GM10847 (cell line): ENCODE results near the gene STXBP6.

Experiments used
- POLR2A ChIP-seq: IDR thresholded peaks from 2 replicates; pipeline ENCODE4 v1.6.1; 2011; ENCODE audit not compliant: insufficient read length; ENCODE audit errors: extremely low read depth

Gene STXBP6

DNA sequence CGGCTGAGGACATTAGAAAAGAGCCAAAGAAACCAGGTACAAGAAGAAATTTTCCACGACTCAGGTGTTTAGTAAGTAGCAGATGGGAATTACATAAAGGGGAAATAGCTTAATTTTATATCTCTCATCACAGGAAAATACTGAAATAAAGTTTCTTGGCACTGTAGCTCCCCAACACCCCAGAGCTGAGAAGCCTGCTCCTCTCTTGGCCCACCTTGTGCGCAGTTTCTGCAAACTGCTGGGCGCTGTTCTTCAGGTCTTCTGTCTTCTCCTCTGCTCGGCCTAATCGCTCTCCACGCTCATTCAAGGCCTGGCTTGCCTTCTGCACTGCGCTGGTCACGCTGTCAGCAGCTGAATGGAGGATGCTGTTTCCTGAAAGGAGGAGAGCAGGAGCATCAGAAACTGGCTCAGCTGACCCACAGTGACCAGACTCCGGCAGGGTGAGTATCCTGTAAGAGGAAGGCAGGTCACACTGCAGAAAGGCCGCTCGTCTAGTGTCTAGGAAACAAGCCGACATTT is 231.1 kb downstream of the STXBP6 start:
- TF ChIP-seq POLR2A, result no peak

DNA sequence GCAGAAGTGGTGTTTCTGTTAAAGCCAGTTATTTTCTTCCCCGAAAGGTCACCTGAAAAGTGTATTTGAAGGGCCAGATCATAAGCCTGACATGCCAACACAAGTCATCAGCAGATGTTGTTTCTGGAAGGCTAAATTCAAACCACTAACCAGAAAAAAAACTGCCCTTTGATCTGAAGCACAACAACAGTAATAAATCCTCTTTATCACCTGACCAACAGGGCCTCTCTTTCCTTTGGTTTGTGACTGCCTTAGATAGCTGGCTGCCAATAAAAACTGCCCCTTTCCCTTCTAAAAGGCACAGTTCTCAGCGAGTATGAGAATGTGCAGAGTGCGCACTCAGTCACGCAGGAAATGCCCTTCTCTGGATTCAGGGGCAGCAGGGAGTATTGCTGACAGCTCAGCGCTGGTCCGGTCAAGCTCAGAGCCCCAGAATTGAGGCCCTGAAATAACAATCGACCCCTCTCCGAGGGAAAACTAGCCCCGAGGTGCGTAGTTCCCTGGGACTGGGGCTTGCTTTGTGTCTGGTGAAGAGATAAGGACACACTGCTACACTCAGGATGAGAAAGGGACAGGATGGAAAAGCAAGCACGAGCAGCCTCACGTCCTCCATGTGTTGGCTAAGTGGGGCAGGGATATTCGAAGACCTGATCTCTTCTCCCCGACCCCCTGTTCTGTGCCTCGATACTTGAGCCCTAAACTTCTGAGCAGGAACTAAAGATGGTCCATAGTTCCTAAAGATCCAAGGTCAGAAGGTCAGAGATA is 231.7 kb downstream of the STXBP6 start:
- no peak for TF ChIP-seq POLR2A

DNA sequence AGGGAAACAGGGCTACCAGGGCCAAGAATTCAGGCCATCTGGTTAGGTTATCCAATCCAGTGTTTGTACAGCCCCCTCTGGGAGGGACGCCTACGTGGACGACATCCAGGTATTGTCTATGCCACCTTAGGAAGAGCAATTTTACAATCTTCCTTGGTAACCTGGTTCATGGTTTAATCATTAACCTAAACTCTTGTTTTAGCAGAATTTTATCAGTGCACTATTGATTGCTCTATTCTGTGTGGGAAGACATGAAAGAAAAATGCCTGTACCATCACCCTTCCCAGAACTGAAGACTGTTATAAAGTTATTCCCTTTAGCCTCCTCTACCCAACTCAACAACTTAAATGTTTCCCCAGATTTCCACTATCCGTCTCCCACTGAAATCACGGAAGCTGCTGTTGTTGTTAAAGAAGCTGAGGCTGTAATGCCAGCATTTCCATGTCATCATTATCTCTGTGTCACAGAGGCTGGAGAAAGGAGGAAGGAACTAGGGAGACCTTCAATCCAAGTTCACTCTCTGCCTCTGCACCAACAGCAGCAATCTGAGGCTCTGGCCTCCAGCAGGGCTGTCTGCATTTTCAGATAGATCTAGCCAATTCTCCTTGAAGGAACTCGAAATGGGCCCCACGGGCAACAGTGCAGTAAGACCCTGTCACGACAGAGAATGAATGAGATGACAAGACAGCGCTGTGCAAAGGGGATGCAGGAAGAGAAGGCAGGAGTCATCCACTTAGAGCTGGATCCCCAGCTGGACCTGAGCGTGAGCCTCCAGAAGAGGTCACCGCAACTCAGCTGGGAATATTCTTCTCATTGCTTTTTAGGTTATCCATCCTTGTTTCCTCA is 232.5 kb downstream of the STXBP6 start:
- no peak for TF ChIP-seq POLR2A

DNA sequence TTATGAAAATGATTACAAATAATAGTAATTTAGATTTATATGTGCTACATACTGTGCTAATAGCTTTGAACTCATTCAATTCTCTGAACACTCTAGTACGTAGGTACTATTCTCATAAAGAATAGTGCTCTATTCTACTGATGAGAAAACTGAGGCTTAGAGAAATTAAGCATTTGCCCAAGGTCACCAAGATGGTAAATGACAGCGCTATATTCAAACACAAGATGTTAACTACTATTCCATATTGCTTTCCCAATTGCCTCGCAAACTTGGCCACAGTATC is 233.1 kb downstream of the STXBP6 start:
- no peak for TF ChIP-seq POLR2A

DNA sequence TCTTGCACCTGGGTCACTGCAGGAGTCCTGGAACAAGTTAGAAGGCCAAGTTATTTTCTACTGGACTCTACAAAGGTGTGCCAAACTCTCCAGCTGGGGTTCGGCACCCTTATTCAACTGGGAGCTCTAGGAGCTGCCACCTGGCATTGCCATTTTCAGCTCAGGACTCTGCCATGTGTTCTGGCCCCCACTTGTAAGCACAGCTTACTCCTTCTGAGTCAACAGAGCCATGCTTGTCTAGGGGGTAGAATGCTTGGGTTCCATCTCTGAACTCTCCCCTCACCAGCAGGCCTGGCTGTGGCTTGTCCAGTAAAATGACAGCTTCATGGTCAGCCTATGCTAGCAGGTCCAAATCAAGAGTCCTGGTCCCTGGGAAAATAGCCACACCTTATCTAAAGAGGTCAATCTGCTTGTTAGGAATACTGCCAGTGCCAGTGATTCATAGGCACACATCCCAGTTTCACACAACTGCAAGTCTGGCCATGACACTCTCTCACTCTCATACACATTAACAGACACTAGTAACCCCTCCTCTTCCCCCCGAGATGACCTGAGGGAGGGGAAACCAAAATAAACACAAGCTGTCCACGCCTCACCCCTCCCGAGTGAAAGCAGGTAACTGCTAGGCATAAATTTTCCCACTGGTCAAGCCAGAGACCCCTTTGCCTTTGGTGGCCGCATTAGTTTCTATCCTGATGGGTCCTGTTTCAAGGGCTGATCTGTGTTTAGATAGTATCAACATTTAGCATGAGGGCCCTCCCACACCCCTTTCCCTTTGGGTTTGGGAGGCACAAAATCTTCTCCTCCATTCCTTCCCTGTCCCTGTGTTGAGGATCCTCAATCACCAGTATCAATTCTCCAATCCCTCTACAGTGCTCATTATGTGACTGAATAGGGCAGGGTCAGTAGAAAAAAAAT is 233.7 kb downstream of the STXBP6 start:
- no peak for TF ChIP-seq POLR2A

DNA sequence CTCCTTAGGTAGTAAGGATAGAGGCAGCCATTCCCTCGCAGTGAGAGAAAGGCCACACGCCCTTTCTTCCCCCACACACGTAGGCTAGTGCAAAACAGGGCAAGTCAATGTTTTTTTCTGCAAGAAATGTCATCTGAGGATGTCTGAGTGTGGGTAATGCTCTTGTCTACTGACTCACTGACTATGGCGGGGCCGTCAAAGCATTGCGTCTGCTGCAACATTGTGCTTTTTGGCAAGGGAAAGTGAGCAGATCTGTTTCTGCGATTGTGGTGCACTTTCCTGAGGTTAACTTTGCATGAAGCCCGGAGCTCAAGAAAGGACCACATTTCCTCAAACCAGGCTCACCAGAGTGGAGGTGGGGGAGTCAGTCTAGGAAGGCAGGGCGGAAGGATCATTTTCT is 234.4 kb downstream of the STXBP6 start:
- TF ChIP-seq POLR2A, result no peak

DNA sequence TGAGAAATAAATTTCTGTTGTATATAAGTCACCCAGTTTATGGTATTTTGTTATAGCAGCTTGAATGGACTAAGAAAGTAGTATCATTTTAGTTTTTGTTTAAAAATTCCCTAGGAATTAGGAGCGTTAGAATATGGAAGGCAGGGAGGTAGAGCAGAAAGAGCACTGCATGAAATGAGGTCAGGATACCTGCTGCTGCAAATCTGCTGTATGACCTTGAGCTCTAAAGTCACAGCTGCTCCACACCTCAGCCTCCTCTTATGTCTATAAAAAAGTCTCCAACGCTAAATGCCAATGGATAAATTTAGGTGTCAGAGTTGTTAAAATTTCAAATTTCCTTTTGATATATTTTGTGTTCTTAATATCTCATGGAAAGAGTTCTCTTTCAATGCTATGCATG is 235.0 kb downstream of the STXBP6 start:
- no peak for TF ChIP-seq POLR2A

DNA sequence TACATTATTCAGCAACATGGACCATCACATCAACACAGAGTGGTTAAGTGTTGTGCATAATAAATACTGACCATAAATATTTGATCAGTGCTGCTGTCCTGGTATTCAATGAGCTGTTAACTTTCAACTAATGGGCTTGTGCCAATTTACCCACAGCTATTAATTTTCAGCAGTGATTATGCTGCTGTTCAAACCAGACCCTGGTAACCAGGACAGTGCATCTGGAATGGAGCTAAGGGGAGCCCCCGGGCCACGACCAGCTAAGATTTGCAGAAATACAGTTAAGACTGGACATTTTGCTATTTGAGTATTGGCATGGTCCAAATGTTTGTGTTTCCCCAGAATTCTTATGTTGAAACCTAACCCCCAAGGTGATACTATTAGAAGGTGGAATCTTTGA is 235.6 kb downstream of the STXBP6 start:
- no peak for TF ChIP-seq POLR2A

DNA sequence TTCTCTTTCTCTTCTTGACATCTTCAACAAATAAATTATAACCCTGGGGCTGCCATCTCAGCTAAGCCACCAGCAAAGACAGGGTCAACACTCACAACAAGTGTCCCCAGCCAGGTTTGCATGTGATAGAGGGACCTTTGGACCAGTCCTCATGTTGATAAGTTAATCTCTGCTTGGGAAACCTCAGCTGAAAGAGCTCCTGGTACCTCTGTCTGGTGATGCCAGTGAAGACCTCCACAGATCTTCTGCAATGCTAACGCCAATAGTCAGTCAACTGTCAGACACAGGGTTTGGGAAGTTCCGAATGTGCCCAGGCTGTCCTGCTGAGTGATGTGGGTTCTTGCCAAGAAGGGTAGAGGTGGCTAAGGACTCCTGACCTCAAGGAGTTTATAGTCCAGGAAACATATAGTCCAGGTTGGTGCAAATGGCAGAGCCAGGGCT is 236.1 kb downstream of the STXBP6 start:
- no peak for TF ChIP-seq POLR2A

DNA sequence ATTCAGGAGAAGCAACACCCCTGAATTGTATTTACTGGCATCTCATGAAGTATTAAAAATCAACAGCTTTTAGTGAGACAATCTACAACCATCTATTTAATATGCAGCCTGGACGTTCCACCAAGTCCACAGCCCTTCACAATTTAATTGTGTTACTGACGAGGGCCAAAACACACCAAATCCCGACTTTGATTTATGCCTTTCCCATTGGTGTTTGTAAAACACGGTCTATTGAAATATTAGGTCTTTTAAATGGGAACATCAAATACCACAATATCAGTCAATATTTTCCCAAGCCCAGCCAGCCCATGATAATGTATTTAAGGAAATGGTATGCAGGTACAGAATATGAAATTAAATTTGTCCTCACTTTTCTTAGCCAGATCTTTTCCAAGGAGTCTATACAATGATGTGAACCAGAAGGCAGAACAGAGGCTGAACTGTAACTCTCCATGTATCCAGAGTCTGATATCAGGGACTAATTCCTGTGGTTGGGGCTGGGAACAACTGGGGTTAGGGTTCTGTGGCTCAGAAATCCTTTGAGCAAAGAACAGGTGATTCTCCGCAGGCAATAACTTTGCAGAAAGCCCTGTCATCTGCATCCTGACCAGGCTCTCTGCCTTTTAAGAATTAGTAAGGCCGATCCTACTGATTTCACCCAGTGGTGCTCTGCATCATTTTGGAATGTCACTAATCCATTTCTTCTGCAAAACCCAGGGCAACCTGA is 236.7 kb downstream of the STXBP6 start:
- no peak for TF ChIP-seq POLR2A

DNA sequence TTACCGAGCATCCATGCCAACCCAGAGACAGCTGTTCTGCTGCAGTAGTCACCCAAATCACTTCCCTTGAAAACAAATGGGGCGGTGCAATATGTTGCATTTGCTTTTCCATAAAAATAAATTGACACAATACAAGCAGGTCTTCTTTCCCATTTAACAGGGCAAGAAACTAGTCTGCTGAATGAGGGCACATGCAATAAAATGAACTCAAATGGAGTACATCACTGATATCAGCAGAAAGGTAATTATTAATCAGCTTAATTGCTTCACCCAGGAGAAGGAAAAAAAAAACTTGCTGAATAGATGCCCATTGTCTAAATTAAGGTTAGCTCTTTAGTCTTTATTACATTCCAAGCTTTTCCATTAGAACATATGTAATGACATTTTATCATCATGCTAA is 240.8 kb downstream of the STXBP6 start:
- TF ChIP-seq POLR2A, result no peak

DNA sequence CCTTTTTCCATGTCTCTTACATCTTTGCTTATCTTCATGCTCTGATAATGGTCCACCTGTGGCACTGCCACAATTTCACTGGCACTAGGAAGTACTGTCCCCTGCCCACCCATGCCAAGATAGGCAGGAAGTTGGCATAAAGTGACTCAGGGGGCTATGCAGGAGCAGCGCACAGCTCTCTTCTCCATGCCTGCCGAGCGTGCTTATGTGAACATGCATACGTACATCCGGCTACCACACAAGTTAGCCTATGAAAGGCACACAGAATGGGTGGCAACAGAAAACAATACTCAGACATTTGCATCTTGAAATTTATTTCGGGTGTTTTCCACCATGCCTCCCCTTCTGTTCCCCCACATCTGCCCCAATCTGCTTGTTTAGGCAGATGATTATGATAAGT is 241.5 kb downstream of the STXBP6 start:
- no peak for TF ChIP-seq POLR2A

DNA sequence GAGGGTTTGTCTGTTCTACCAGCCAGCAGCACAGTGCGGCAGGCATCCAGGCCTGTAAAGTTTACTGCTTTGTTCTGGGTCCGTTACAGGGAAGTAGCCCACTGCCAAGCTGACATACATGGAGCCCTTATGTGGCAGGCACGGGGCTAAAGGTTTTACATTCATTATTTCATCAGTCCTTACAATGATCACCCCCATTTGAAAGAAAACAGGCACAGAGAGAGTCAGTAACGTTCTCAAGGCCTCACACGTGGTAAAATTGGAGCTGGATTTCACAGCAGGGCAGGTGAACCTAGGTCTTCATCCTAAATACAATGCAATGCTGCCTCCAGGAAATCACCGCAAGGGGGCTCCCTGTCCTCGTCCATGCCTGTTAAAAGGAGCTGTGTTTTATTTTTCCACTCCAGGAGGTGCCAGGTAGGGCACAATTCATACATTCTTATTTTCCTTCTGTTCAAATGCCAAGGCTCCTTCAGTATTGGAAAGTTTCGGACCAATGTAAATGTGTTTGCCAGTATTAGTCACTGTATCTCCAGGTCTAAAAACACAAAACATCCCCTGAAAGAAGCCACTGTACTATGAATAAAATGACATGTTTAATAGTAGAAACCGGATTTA is 243.8 kb downstream of the STXBP6 start:
- no peak for TF ChIP-seq POLR2A

DNA sequence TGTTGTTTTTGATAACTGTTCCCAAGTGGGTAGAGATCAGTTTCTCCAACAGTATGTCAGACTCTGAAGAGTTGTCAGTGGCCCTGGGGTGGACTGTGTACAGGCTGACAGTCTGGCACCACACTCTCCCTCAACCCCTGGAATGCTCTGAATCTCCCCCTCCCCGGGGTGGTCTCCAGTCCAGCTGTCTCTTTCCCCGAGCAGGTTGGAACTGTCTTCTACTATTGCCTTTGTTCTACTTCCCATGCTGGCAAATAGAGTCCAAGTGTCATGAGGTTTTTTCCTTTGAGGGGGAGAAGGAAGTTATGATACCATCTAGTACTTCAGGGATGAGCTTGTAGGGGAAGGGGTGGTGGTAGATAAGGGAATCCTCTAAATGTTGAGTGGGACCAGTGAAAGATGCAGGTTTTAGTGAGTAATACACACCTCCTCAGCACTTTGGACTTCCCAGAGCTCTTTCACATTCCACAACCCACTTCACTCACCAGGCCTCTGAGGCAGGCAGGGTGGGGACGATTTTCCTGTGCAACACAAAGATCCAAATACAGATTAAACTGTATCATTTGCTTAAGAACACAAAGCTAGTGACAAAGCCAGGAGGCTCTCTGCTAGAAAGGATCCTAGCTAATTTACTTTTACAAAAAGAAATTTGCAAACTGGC is 245.3 kb downstream of the STXBP6 start:
- TF ChIP-seq POLR2A, result no peak

DNA sequence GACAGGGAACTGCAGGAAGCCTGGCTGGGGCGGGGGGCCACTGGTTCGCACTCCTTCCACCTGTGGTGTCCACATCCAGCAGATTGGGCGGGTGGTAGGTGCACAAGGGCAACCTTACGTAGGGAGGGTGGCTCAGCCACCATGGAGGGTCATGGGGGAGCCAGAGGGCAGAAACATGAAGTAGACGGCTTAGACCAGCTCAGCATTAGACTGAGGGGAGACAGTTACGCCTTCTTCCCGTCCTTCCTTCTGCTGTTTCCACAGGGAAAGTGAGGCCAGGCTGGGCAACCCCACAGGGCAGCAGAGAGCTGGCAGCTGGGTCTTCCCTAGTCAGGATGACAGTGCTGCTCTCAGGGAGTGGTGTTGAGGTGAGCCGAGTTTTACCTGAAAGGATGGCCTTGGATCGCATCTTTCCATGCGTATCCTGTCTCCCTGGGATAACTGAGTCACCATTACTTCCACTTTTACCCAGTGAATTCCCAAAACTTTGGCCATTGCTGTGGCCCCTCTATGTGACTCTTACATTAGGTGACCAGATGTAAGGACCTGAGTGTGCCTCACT is 245.9 kb downstream of the STXBP6 start:
- no peak for TF ChIP-seq POLR2A
